ENCODE results near the gene SRP68. TPM values are rescaled to one million over a fixed set of nuclear protein-coding genes. Genes with fewer than 3 reads are reported as not detected.

SRP68 gene
- polyA plus RNA-seq, 3 donors, result 27.4 to 47.1 (median 42.1) TPM

DNA sequence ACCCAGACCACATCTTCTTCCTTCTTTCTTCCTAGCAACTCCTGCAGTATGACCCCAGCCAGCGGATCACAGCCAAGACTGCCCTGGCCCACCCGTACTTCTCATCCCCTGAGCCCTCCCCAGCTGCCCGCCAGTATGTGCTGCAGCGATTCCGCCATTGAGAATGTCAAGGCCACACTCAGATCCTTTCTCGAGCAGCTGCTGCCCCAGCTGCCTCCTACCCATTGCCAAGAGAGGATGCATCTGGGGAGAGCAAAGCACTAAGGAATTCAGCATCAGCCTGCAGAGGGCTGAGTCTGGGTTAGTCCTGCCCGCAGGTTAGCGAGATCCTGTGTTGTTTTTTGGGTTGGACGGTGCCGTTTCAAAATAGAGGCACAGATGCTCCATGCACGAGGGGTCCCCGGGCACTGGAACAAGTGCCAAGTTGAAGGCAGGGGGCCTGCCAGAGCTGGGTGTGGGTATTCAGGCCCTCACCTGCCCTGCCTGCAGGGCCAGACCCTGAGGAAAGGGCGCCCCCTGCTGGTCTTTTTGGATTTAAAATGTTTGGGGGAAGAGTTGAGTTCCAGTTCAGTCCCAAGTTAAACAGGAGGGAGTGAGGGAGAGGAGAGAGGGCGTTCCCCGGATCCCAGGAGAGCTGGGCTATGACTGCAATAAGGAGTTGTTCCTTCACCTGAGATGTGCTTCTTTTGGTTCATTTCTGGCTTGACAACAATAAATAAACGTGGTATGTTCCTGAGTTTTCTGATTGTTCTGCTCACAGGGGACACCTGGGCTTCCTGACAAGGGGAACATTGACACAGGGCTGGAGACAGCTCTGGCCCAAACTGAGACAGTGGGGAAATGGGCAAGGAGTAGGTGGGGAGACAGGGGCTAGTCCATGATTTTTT is 66.8 kb downstream of the SRP68 start:
- H3K4me1 ChIP-seq (ENCODE audit: control insufficient read depth in 1 of 2, insufficient read depth in 2 of 2, low read length in 2 of 2), result no peaks in the 10 kb centered on the region
- H3K36me3 ChIP-seq (replicated peaks in 1 of 2; ENCODE audit: control insufficient read depth in 1 of 2, insufficient read depth in 2 of 2, low read length in 2 of 2), result peaks cover 5 to 35% of the 10 kb centered on the region in 2 donors
- H3K27ac Mint-ChIP-seq, result peak overlapping the region in 2 of 7 donors; percentile 27 to 33
- H3K9me3 ChIP-seq (replicated peaks in 1 of 2; ENCODE audit: control insufficient read depth in 1 of 2, insufficient read depth in 1 of 2, low read length in 2 of 2), result no peaks in the 10 kb centered on the region
- H3K27me3 ChIP-seq (ENCODE audit: control insufficient read depth in 2 of 2, insufficient read depth in 2 of 2, low read length in 2 of 2), result no peaks in the 10 kb centered on the region
- TF ChIP-seq, protein P1, sequence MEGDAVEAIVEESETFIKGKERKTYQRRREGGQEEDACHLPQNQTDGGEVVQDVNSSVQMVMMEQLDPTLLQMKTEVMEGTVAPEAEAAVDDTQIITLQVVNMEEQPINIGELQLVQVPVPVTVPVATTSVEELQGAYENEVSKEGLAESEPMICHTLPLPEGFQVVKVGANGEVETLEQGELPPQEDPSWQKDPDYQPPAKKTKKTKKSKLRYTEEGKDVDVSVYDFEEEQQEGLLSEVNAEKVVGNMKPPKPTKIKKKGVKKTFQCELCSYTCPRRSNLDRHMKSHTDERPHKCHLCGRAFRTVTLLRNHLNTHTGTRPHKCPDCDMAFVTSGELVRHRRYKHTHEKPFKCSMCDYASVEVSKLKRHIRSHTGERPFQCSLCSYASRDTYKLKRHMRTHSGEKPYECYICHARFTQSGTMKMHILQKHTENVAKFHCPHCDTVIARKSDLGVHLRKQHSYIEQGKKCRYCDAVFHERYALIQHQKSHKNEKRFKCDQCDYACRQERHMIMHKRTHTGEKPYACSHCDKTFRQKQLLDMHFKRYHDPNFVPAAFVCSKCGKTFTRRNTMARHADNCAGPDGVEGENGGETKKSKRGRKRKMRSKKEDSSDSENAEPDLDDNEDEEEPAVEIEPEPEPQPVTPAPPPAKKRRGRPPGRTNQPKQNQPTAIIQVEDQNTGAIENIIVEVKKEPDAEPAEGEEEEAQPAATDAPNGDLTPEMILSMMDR (IDR thresholded peaks at IDR 0.05), result peak; percentile 90
- no peak overlapping the region for H3K4me3 ChIP-seq (replicated peaks in 1 of 3; ENCODE audit: low read depth in 2 of 3, low read length in 3 of 3)
- intact Hi-C loops (cut with micrococcal nuclease), result loop anchor here (1.0 to 2.0 kb wide), 2 partner anchors 100 to 101 kb away; partner anchors contain the start of gene MRPL38 (in 1 of the 2)
- H3K79me2 ChIP-seq (ENCODE audit: insufficient read depth, low read length), result no peaks in the 10 kb centered on the region
- H3K9ac ChIP-seq (ENCODE audit: insufficient read depth, low read length, poor library complexity, severe bottlenecking), result no peak overlapping the region
- H3K9me3 Mint-ChIP-seq, result peaks cover 0 to 1% (median 0%) of the 10 kb centered on the region in 7 donors
- H3K4me1 Mint-ChIP-seq, result no peaks in the 10 kb centered on the region
- 60% methylated on average over 16 of the region's 16 CpGs for WGBS (ENCODE audit: insufficient coverage)
- no peak overlapping the region for H3K4me2 ChIP-seq (replicated peaks; ENCODE audit: extremely low read depth, low read length, poor library complexity, severe bottlenecking)
- H3K4me3 Mint-ChIP-seq, result no peak overlapping the region
- H4K20me1 ChIP-seq (ENCODE audit: insufficient read depth, low read length), result no peaks in the 10 kb centered on the region
- peaks cover 25 to 45% of the 10 kb centered on the region in 2 donors for H3K36me3 Mint-ChIP-seq
- H3K27me3 Mint-ChIP-seq (ENCODE audit: low read depth in 3 of 3), result peaks cover 1 to 3% (median 2%) of the 10 kb centered on the region in 3 donors
- H3K27ac ChIP-seq (ENCODE audit: low read depth in 1 of 2, low read length in 2 of 2), result no peak overlapping the region
- DNase-seq, result peak; percentile 54 to 67 (median 63)
- H2AFZ ChIP-seq (ENCODE audit: insufficient read depth, low read depth, low read length, poor library complexity, severe bottlenecking), result no peak overlapping the region

- no peak overlapping the region for H3K27ac Mint-ChIP-seq
- peaks cover 7 to 39% of the 10 kb centered on the region in 2 donors for H3K36me3 ChIP-seq (replicated peaks in 1 of 2; ENCODE audit: control insufficient read depth in 1 of 2, insufficient read depth in 2 of 2, low read length in 2 of 2)
- no peak overlapping the region for H3K4me2 ChIP-seq (replicated peaks; ENCODE audit: extremely low read depth, low read length, poor library complexity, severe bottlenecking)
- no peak for DNase-seq
- no peaks in the 10 kb centered on the region for H3K4me1 Mint-ChIP-seq
- peaks cover 0 to 1% (median 0%) of the 10 kb centered on the region in 7 donors for H3K9me3 Mint-ChIP-seq
- H3K27ac ChIP-seq (ENCODE audit: low read depth in 1 of 2, low read length in 2 of 2), result no peak overlapping the region
- TF ChIP-seq, protein P1 (IDR thresholded peaks at IDR 0.05), result no peak
- no peaks in the 10 kb centered on the region for H4K20me1 ChIP-seq (ENCODE audit: insufficient read depth, low read length)
- intact Hi-C loops (cut with micrococcal nuclease), result loop anchor here (1.0 to 2.0 kb wide), 2 partner anchors 100 kb away; partner anchors contain the start of gene MRPL38 (in 1 of the 2)
- H3K27me3 Mint-ChIP-seq (ENCODE audit: low read depth in 3 of 3), result peaks cover 0 to 3% (median 1%) of the 10 kb centered on the region in 3 donors
- no peak overlapping the region for H3K4me3 Mint-ChIP-seq
- H3K36me3 Mint-ChIP-seq, result peaks cover 30 to 49% of the 10 kb centered on the region in 2 donors
- no peaks in the 10 kb centered on the region for H3K79me2 ChIP-seq (ENCODE audit: insufficient read depth, low read length)
- H3K4me1 ChIP-seq (ENCODE audit: control insufficient read depth in 1 of 2, insufficient read depth in 2 of 2, low read length in 2 of 2), result no peaks in the 10 kb centered on the region
- no peaks in the 10 kb centered on the region for H3K9me3 ChIP-seq (replicated peaks in 1 of 2; ENCODE audit: control insufficient read depth in 1 of 2, insufficient read depth in 1 of 2, low read length in 2 of 2)
- H3K4me3 ChIP-seq (replicated peaks in 1 of 3; ENCODE audit: low read depth in 2 of 3, low read length in 3 of 3), result no peak overlapping the region
- 92% methylated on average over 4 of the region's 8 CpGs for WGBS (ENCODE audit: insufficient coverage)
- no peak overlapping the region for H3K9ac ChIP-seq (ENCODE audit: insufficient read depth, low read length, poor library complexity, severe bottlenecking)
- no peaks in the 10 kb centered on the region for H3K27me3 ChIP-seq (ENCODE audit: control insufficient read depth in 2 of 2, insufficient read depth in 2 of 2, low read length in 2 of 2)
- no peak overlapping the region for H2AFZ ChIP-seq (ENCODE audit: insufficient read depth, low read depth, low read length, poor library complexity, severe bottlenecking)
Observed at GRCh38 chr17:76004750-76005262, 67.5 kb downstream of the SRP68 start.
